Middle frontal gyrus (tissue), 1 donor: Measurements from ENCODE around the gene CNOT8.
"Not testable (repeated sequence)": the region's sequence is repeated elsewhere in the genome, so short reads cannot be mapped to it uniquely, and the experiment has no call there.

Experiments
- DNase-seq: peaks from one replicate; pipeline ENCODE4 v3.0.0-alpha.2; 2015; ENCODE audit warnings: low spot score; ENCODE audit errors: extremely low spot score

The CNOT8 gene

GRCh38 chr5:154858297-154858971 is at the start of gene CNOT8:
TSS of gene CNOT8 (plus strand) at chr5:154858627. CDS start at chr5:154863279, 4,652 bp downstream.
- peak; percentile 92 for DNase-seq

- no peak for DNase-seq
These were observed 47.2 kb upstream of the CNOT8 start for GRCh38 chr5:154811239-154811638.

- DNase-seq, result peak; percentile 12
These were observed 46.6 kb upstream of the CNOT8 start for GRCh38 chr5:154811653-154812465.

GRCh38 chr5:154813158-154813557 is 45.3 kb upstream of the CNOT8 start:
- DNase-seq, result no peak

- DNase-seq, result no peak
These were observed 44.7 kb upstream of the CNOT8 start for GRCh38 chr5:154813736-154814135.

GRCh38 chr5:154815025-154815424 is 43.4 kb upstream of the CNOT8 start:
- no peak for DNase-seq

- no peak for DNase-seq
These were observed 42.7 kb upstream of the CNOT8 start for GRCh38 chr5:154815684-154816247.

- no peak for DNase-seq
These were observed 41.4 kb upstream of the CNOT8 start for GRCh38 chr5:154816891-154817492.

GRCh38 chr5:154817815-154818214 is 40.6 kb upstream of the CNOT8 start:
- no peak for DNase-seq

- no peak for DNase-seq
These were observed 39.8 kb upstream of the CNOT8 start for GRCh38 chr5:154818471-154819116.

GRCh38 chr5:154819546-154819945 is 38.9 kb upstream of the CNOT8 start:
- no peak for DNase-seq

- DNase-seq, result no peak
These were observed 38.0 kb upstream of the CNOT8 start for GRCh38 chr5:154820383-154820782.

- DNase-seq, result not testable (repeated sequence)
These were observed 35.5 kb upstream of the CNOT8 start for GRCh38 chr5:154822896-154823295.

GRCh38 chr5:154823605-154824004 is 34.8 kb upstream of the CNOT8 start:
- DNase-seq, result no peak

GRCh38 chr5:154824070-154824469 is 34.4 kb upstream of the CNOT8 start:
- DNase-seq, result no peak

GRCh38 chr5:154829181-154829588 is 29.2 kb upstream of the CNOT8 start:
- no peak for DNase-seq

- DNase-seq, result no peak
These were observed 28.7 kb upstream of the CNOT8 start for GRCh38 chr5:154829589-154830218.

GRCh38 chr5:154830219-154830595 is 28.2 kb upstream of the CNOT8 start:
- DNase-seq, result no peak

- DNase-seq, result no peak
These were observed 27.8 kb upstream of the CNOT8 start for GRCh38 chr5:154830596-154830995.

GRCh38 chr5:154831451-154831850 is 27.0 kb upstream of the CNOT8 start:
- no peak for DNase-seq

- DNase-seq, result not testable (repeated sequence)
These were observed 25.6 kb upstream of the CNOT8 start for GRCh38 chr5:154832804-154833203.
